HEK293 (cell line): ENCODE results near the gene LCORL.

ENCODE experiments used
- MYNN ChIP-seq: fragments of 450-650 bp; formaldehyde crosslinking; IDR thresholded peaks from 2 replicates; pipeline ENCODE4 v1.5.1; 2016; ENCODE audit warnings: missing biosample characterization, missing genetic modification characterization, borderline replicate concordance
- ZNF175 ChIP-seq: fragments of 450-650 bp; formaldehyde crosslinking; IDR thresholded peaks from 2 replicates; pipeline ENCODE4 v1.5.1; 2016; ENCODE audit warnings: missing biosample characterization, missing genetic modification characterization
- ZNF624 ChIP-seq: fragments of 450-650 bp; formaldehyde crosslinking; IDR thresholded peaks from 2 replicates; pipeline ENCODE4 v1.5.1; 2017; ENCODE audit warnings: missing biosample characterization, missing genetic modification characterization
- ZNF777 ChIP-seq: fragments of 450-650 bp; formaldehyde crosslinking; IDR thresholded peaks from 2 replicates; pipeline ENCODE4 v1.5.1; 2017; ENCODE audit warnings: missing biosample characterization, missing genetic modification characterization, borderline replicate concordance
- TF ChIP-seq, protein P1 (sequence below): fragments of 450-650 bp; formaldehyde crosslinking; IDR thresholded peaks from 2 replicates; pipeline ENCODE4 v1.5.1; 2016; ENCODE audit warnings: missing biosample characterization, missing genetic modification characterization

DNA sequence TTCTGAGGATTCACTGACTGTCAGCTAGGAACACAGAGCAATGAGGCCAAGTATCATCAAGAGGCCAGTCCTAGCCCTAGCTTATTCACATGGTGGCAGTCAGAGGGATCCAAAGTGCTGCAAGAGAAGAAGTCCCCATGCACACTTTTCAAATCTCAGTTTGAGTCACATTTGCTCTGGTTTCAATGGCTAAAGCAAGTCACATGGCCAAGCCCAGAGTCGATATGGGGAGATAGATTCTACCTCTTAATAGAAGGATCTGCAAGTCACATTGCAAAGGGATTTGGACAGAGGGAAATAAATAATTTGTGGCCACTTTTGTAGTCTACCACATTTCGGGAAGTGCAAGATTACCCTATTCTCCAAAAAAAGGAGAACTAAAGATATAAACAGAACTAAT, 3.7 kb upstream of the LCORL start:
- TF ChIP-seq ZNF175 (tag by site-specific recombination) (no peak), ZNF777 (tag by site-specific recombination) (no peak), ZNF624 (no peak), MYNN (tag by site-specific recombination) (no peak)
- TF ChIP-seq, protein P1, sequence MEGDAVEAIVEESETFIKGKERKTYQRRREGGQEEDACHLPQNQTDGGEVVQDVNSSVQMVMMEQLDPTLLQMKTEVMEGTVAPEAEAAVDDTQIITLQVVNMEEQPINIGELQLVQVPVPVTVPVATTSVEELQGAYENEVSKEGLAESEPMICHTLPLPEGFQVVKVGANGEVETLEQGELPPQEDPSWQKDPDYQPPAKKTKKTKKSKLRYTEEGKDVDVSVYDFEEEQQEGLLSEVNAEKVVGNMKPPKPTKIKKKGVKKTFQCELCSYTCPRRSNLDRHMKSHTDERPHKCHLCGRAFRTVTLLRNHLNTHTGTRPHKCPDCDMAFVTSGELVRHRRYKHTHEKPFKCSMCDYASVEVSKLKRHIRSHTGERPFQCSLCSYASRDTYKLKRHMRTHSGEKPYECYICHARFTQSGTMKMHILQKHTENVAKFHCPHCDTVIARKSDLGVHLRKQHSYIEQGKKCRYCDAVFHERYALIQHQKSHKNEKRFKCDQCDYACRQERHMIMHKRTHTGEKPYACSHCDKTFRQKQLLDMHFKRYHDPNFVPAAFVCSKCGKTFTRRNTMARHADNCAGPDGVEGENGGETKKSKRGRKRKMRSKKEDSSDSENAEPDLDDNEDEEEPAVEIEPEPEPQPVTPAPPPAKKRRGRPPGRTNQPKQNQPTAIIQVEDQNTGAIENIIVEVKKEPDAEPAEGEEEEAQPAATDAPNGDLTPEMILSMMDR = no peak
